IMR-90 (cell line): ENCODE data around the gene GALNT5. TPM values are rescaled to one million over a fixed set of nuclear protein-coding genes. Genes with fewer than 3 reads are reported as not detected.

Experiments used
- ATAC-seq: fragments of 200-7000 bp; cut with Tn5 transposase; 2 replicates; pipeline ENCODE4 v1.9.1; 2020; ENCODE audit warnings: low read depth, mild to moderate bottlenecking, moderate library complexity
- BruUV-seq: library from RNA; stranded (reverse); fragments of 400-500 nt; replicated peaks from 2 replicates; lab custom pipeline; 2021; lab: Mats Ljungman, UMichigan
- CTCF ChIA-PET: fragments of 300-600 bp; formaldehyde crosslinking; extraction: SDS; loops from one replicate; lab custom pipeline; 2021; ENCODE audit warnings: antibody characterized with exemption; lab: Yijun Ruan, JAX
- POLR2A ChIA-PET: fragments of 300-600 bp; sonication (Branson Sonifier 250); formaldehyde crosslinking; loops from one replicate; lab custom pipeline; 2022; ENCODE audit warnings: antibody characterized with exemption; ENCODE audit not compliant: unreplicated experiment; lab: Charles Lee
- DNase-seq: peaks from one replicate; pipeline ENCODE4 v3.0.0; 2013
- H2AFZ ChIP-seq: replicated peaks from 2 replicates; pipeline ENCODE3; 2013; ENCODE audit warnings: low read length, mild to moderate bottlenecking; ENCODE audit not compliant: poor library complexity
- H2AK5ac ChIP-seq: 2 replicates; pipeline ENCODE4 v1.6.1; 2013; ENCODE audit warnings: low read depth, low read length, inconsistent platforms
- H2AK9ac ChIP-seq: replicated peaks from 2 replicates; pipeline ENCODE3; 2013; ENCODE audit warnings: mild to moderate bottlenecking, low read depth, low read length, moderate library complexity; ENCODE audit not compliant: poor library complexity
- H2BK120ac ChIP-seq: 2 replicates; pipeline ENCODE4 v1.6.1; 2013; ENCODE audit warnings: low read depth, low read length, inconsistent platforms
- H2BK15ac ChIP-seq: 3 replicates; pipeline ENCODE4 v1.6.1; 2013; ENCODE audit warnings: low read depth, low read length, inconsistent platforms
- H2BK20ac ChIP-seq: 2 replicates; pipeline ENCODE4 v1.6.1; 2013; ENCODE audit warnings: low read depth, mild to moderate bottlenecking, inconsistent platforms, low read length, moderate library complexity
- H2BK5ac ChIP-seq: 2 replicates; pipeline ENCODE4 v1.6.1; 2013; ENCODE audit warnings: mild to moderate bottlenecking, low read depth, low read length, inconsistent platforms; ENCODE audit not compliant: poor library complexity, severe bottlenecking
- H3K14ac ChIP-seq: replicated peaks from 2 replicates; pipeline ENCODE4 v1.6.1; 2013; ENCODE audit warnings: low read depth, low read length, inconsistent platforms
- H3K18ac ChIP-seq: 2 replicates; pipeline ENCODE4 v1.6.1; 2013; ENCODE audit warnings: low read depth, low read length, control low read depth
- H3K23ac ChIP-seq: 2 replicates; pipeline ENCODE4 v1.6.1; 2013; ENCODE audit warnings: low read depth, low read length, inconsistent platforms
- H3K27ac ChIP-seq: 2 replicates; pipeline ENCODE4 v1.5.1; 2013; ENCODE audit warnings: mild to moderate bottlenecking, control low read depth, low read length; ENCODE audit not compliant: insufficient read depth
- H3K27me3 ChIP-seq: 2 replicates; pipeline ENCODE4 v1.6.1; 2013; ENCODE audit warnings: low read length; ENCODE audit not compliant: control insufficient read depth, insufficient read depth
- H3K36me3 ChIP-seq: 2 replicates; pipeline ENCODE4 v1.6.1; 2013; ENCODE audit warnings: low read length, mixed read lengths; ENCODE audit not compliant: control insufficient read depth, insufficient read depth
- H3K4ac ChIP-seq: 2 replicates; pipeline ENCODE4 v1.6.1; 2013; ENCODE audit warnings: low read depth, low read length, inconsistent platforms
- H3K4me1 ChIP-seq: 2 replicates; pipeline ENCODE4 v1.6.1; 2013; ENCODE audit warnings: low read length, mixed read lengths; ENCODE audit not compliant: control insufficient read depth, insufficient read depth
- H3K4me2 ChIP-seq: 2 replicates; pipeline ENCODE4 v1.6.1; 2013; ENCODE audit warnings: low read depth, mild to moderate bottlenecking, control low read depth, low read length, moderate library complexity
- H3K4me3 ChIP-seq: 2 replicates; pipeline ENCODE4 v1.5.1; 2013; ENCODE audit warnings: low read depth, mild to moderate bottlenecking, control low read depth, low read length, moderate library complexity; ENCODE audit not compliant: insufficient read depth
- H3K56ac ChIP-seq: 2 replicates; pipeline ENCODE4 v1.6.1; 2013; ENCODE audit warnings: low read length, inconsistent platforms; ENCODE audit not compliant: insufficient read depth; ENCODE audit errors: extremely low read depth
- H3K79me1 ChIP-seq, 2 experiments: 2 replicates each; pipeline ENCODE4 v1.6.1; 2013; ENCODE audit warnings: low read length in 2 of 2, inconsistent platforms in 1 of 2, low read depth in 1 of 2
- H3K9ac ChIP-seq: 2 replicates; pipeline ENCODE4 v1.6.1; 2013; ENCODE audit warnings: low read depth, low read length, control low read depth
- H3K9me1 ChIP-seq: 2 replicates; pipeline ENCODE4 v1.6.1; 2013; ENCODE audit warnings: low read length, inconsistent platforms; ENCODE audit not compliant: insufficient read depth
- H3K9me3 ChIP-seq: 2 replicates; pipeline ENCODE4 v1.6.1; 2013; ENCODE audit warnings: low read length; ENCODE audit not compliant: control insufficient read depth, insufficient read depth
- H4K20me1 ChIP-seq: 2 replicates; pipeline ENCODE4 v1.6.1; 2013; ENCODE audit warnings: low read length, inconsistent platforms; ENCODE audit not compliant: insufficient read depth
- H4K5ac ChIP-seq: 2 replicates; pipeline ENCODE4 v1.6.1; 2013; ENCODE audit warnings: mild to moderate bottlenecking, low read depth, low read length, control low read depth
- H4K8ac ChIP-seq, 2 experiments: 2 replicates each; pipeline ENCODE4 v1.6.1; 2013; ENCODE audit warnings: low read depth in 2 of 2, low read length in 2 of 2, control low read depth in 1 of 2, inconsistent platforms in 1 of 2
- H4K91ac ChIP-seq: 2 replicates; pipeline ENCODE4 v1.6.1; 2013; ENCODE audit warnings: low read depth, low read length, inconsistent platforms; ENCODE audit not compliant: insufficient read depth
- BHLHE40 ChIP-seq: fragments of 150-350 bp; IDR thresholded peaks from 2 replicates; pipeline ENCODE4 v1.6.1; 2016; ENCODE audit warnings: mild to moderate bottlenecking, low read depth, low read length
- CEBPB ChIP-seq: IDR thresholded peaks from 2 replicates; pipeline ENCODE4 v1.6.1; 2012; ENCODE audit warnings: low read depth, low read length, improper control_type of control experiment
- CHD1 ChIP-seq: IDR thresholded peaks from 2 replicates; pipeline ENCODE4 v1.6.1; 2012; ENCODE audit warnings: low read depth, low read length, improper control_type of control experiment
- CTCF ChIP-seq: conservative IDR thresholded peaks from 2 replicates; pipeline ENCODE4 v1.5.1; 2012; ENCODE audit warnings: mild to moderate bottlenecking, low read depth, low read length, improper control_type of control experiment
- FOS ChIP-seq: fragments of 150-350 bp; IDR thresholded peaks from 2 replicates; pipeline ENCODE4 v1.6.1; 2016; ENCODE audit warnings: low read depth, low read length
- MAFK ChIP-seq: IDR thresholded peaks from 2 replicates; pipeline ENCODE4 v1.6.1; 2012; ENCODE audit warnings: low read depth, low read length, improper control_type of control experiment
- MAZ ChIP-seq: IDR thresholded peaks from 2 replicates; pipeline ENCODE4 v1.6.1; 2012; ENCODE audit warnings: low read depth, mild to moderate bottlenecking, low read length, improper control_type of control experiment, moderate library complexity, borderline replicate concordance
- MXI1 ChIP-seq: IDR thresholded peaks from 2 replicates; pipeline ENCODE4 v1.6.1; 2012; ENCODE audit warnings: low read depth, mild to moderate bottlenecking, low read length, moderate library complexity, borderline replicate concordance
- NFE2L2 ChIP-seq: fragments of 150-350 bp; IDR thresholded peaks from 2 replicates; pipeline ENCODE4 v1.6.1; 2016; ENCODE audit warnings: low read depth, mild to moderate bottlenecking, low read length
- POLR2A ChIP-seq: IDR thresholded peaks from 2 replicates; pipeline ENCODE4 v1.6.1; 2012; ENCODE audit warnings: mild to moderate bottlenecking, low read depth, low read length
- RAD21 ChIP-seq: IDR thresholded peaks from 2 replicates; pipeline ENCODE4 v1.6.1; 2012; ENCODE audit warnings: low read length, improper control_type of control experiment
- RCOR1 ChIP-seq: IDR thresholded peaks from 2 replicates; pipeline ENCODE4 v1.6.1; 2012; ENCODE audit warnings: mild to moderate bottlenecking, low read length, improper control_type of control experiment; ENCODE audit not compliant: insufficient replicate concordance
- RFX5 ChIP-seq: IDR thresholded peaks from 2 replicates; pipeline ENCODE4 v1.8.0; 2012; ENCODE audit warnings: low read depth, mild to moderate bottlenecking, low read length, moderate library complexity
- SMC3 ChIP-seq: fragments of 150-350 bp; IDR thresholded peaks from 2 replicates; pipeline ENCODE4 v1.6.1; 2016; ENCODE audit warnings: low read depth, mild to moderate bottlenecking, antibody characterized with exemption, low read length, moderate library complexity
- USF2 ChIP-seq: fragments of 150-350 bp; IDR thresholded peaks from 2 replicates; pipeline ENCODE4 v1.6.1; 2017; ENCODE audit warnings: mild to moderate bottlenecking, antibody characterized with exemption, low read length, low read depth
- WGBS, 2 experiments: methylation state at CpG; one replicate each; pipeline versions ENCODE4 v1.1.5 to v1.1.7; 2013; ENCODE audit warnings: missing lambda C conversion rate in 2 of 2; ENCODE audit not compliant: insufficient read length in 1 of 2; ENCODE audit errors: extremely low coverage in 2 of 2; 5-methylcytosine and 5-hydroxymethylcytosine counted together
- dilution Hi-C: fragments of 300-500 bp; cut with HindIII; formaldehyde crosslinking; loops from one replicate; pipeline ENCODE4 v1.14.3; 2018; ENCODE audit warnings: low sequenced_read_pairs; ENCODE audit not compliant: unreplicated experiment
- in situ Hi-C: fragments of 300-500 bp; cut with MboI; formaldehyde crosslinking; loops from 3 replicates; pipeline ENCODE4 v1.14.3; 2019; ENCODE audit warnings: low sequenced_read_pairs, inconsistent platforms, mixed read lengths
- intact Hi-C: fragments of 100-400 bp; cut with micrococcal nuclease; formaldehyde crosslinking; loops from 2 replicates; pipeline ENCODE4 v1.10.0; 2022
- polyA plus RNA-seq, 3 experiments: library from polyadenylated mRNA; depleted of rRNA; stranded (reverse); fragments of >200 nt; gene quantifications; 2 replicates each; pipeline ENCODE4 v1.2.3, GENCODE V29; 2012; ENCODE audit warnings: low replicate concordance in 1 of 3
- total RNA-seq: library from RNA; depleted of rRNA; stranded (reverse); fragments of >200 nt; gene quantifications from 2 replicates; pipeline ENCODE4 v1.2.3, GENCODE V29; 2012
- TF ChIP-seq, protein P1 (sequence below): fragments of 150-350 bp; IDR thresholded peaks from 2 replicates; pipeline ENCODE4 v1.6.1; 2016; ENCODE audit warnings: low read depth, mild to moderate bottlenecking, low read length, moderate library complexity, borderline replicate concordance

Gene GALNT5
- total and polyA plus RNA-seq, 2 of the 4 experiments (the other 2 are of a cell fraction), result 36.3 to 63.3 TPM

DNA sequence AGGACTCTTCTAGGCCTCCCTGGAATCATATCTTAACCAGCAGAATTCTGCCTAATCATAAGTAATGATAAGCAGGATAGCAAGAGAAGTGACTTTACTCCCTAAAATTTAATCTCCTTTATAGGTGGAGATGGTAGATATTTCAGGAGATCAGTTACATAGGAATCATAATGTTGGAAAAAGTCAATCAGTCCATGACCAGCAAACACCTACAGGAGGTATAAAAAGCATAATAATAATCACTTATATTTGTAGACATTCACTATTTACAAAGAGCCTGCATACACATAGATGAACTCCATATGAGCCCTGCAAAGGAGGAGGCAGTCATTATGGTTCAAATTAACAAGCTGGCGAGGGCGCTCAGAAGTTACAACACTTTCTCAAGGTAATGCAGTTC lies 2.5 kb downstream of the GALNT5 start:
- TF ChIP-seq, protein P1, sequence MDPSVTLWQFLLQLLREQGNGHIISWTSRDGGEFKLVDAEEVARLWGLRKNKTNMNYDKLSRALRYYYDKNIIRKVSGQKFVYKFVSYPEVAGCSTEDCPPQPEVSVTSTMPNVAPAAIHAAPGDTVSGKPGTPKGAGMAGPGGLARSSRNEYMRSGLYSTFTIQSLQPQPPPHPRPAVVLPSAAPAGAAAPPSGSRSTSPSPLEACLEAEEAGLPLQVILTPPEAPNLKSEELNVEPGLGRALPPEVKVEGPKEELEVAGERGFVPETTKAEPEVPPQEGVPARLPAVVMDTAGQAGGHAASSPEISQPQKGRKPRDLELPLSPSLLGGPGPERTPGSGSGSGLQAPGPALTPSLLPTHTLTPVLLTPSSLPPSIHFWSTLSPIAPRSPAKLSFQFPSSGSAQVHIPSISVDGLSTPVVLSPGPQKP, result no peak
- TF ChIP-seq MAZ (no peak), RCOR1 (no peak), RAD21 (no peak), USF2 (no peak), SMC3 (no peak), POLR2A (no peak), CTCF (no peak), NFE2L2 (no peak), MXI1 (no peak), CHD1 (no peak), MAFK (no peak), FOS (no peak), BHLHE40 (no peak), CEBPB (no peak), RFX5 (no peak)
- intact Hi-C loops, result loop anchor here (2.0 kb wide), 1 partner anchor 27 kb away; no protein-coding TSS in a partner anchor
- Histone ChIP-seq H3K36me3 (no peaks in the 10 kb centered on the region), H2BK120ac (peak overlapping the region; percentile 68), H3K56ac (no peak overlapping the region), H2BK5ac (peak overlapping the region; percentile 94), H4K20me1 (no peaks in the 10 kb centered on the region), H2AK9ac (no peak overlapping the region), H4K91ac (no peak overlapping the region; the same call in 1 of the 2 replicates), H3K4ac (peak overlapping the region; percentile 63; the same call in 1 of the 2 replicates), H3K79me1 (peaks cover 28 to 60% of the 10 kb centered on the region in 2 experiments), H4K8ac (no peak overlapping the region; a peak in 1 of 4 replicates), H2AFZ (no peak overlapping the region), H2BK20ac (peak overlapping the region; percentile 49), H3K14ac (0 out of 2 replicates have a peak overlapping the region, but pooled peaks have one; percentile 73), H3K9me3 (no peaks in the 10 kb centered on the region), H3K4me1 (peaks cover 23% of the 10 kb centered on the region), H3K4me2 (peak overlapping the region; percentile 88), H2BK15ac (peak overlapping the region; percentile 62; the same call in 2 of the 3 replicates), H3K18ac (peak overlapping the region; percentile 79; the same call in 1 of the 2 replicates), H3K27ac (peak overlapping the region; percentile 56; the same call in 1 of the 2 replicates), H2AK5ac (no peak overlapping the region), H3K9me1 (peaks cover 4% of the 10 kb centered on the region), H4K5ac (peak overlapping the region; percentile 60; the same call in 1 of the 2 replicates), H3K4me3 (peak overlapping the region; percentile 66; the same call in 1 of the 2 replicates), H3K9ac (no peak overlapping the region), H3K23ac (peak overlapping the region; percentile 37; the same call in 1 of the 2 replicates), H3K27me3 (no peaks in the 10 kb centered on the region)
- no TSS peak for BruUV-seq
- dilution Hi-C loops, result no loop called here
- no CpG with 5 or more reads among the region's 2 CpGs for WGBS, 2 experiments
- CTCF ChIA-PET, result interaction anchor here (0.9 kb wide), 1 partner anchor 21 kb away, joined by 3 read pairs; no protein-coding TSS in a partner anchor
- in situ Hi-C loops, result no loop called here
- ATAC-seq (no peak), DNase-seq (no peak)
- POLR2A ChIA-PET, result no interaction called here
